ENCODE results near the gene TMEM63C.

DNA sequence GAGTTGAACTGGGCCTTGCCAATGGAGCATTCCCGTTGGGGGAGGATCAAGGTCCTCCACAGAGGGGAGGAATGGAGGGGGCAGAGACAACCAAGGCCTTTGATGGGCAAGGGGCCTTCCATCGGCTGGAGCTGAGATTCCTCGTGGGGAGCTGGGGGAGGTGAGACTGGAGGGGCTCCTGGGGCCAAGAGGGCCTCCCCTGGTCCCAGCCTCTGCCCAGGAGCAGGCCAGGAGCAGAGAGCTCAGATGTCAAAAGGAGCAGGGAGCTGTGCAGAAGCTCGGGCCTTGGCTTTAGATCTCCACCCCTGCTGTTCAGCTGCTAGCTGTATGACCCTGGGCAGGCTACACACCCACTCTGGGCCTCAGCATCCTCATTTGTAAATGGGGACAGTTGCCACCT, 24.0 kb downstream of the TMEM63C start:
- no peak for TF ChIP-seq POLR2A (IDR thresholded peaks at IDR 0.05)
- TF ChIP-seq, protein P1, sequence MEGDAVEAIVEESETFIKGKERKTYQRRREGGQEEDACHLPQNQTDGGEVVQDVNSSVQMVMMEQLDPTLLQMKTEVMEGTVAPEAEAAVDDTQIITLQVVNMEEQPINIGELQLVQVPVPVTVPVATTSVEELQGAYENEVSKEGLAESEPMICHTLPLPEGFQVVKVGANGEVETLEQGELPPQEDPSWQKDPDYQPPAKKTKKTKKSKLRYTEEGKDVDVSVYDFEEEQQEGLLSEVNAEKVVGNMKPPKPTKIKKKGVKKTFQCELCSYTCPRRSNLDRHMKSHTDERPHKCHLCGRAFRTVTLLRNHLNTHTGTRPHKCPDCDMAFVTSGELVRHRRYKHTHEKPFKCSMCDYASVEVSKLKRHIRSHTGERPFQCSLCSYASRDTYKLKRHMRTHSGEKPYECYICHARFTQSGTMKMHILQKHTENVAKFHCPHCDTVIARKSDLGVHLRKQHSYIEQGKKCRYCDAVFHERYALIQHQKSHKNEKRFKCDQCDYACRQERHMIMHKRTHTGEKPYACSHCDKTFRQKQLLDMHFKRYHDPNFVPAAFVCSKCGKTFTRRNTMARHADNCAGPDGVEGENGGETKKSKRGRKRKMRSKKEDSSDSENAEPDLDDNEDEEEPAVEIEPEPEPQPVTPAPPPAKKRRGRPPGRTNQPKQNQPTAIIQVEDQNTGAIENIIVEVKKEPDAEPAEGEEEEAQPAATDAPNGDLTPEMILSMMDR (IDR thresholded peaks at IDR 0.05): no peak
